ENCODE measurements around the gene CCDC66. TPM values are rescaled to one million over a fixed set of nuclear protein-coding genes. Genes with fewer than 3 reads are reported as not detected.

Gene CCDC66
- 28.6 and 34.5 TPM in 2 replicates for total RNA-seq (2022)
- Bru-seq, nascent RNA: percentile 88 among the genes with signal in this experiment
- percentile 77 among the genes with signal in this experiment for BruChase-seq, experiment 1, labeled RNA remaining after a 6-hour chase
- percentile 90 among the genes with signal in this experiment for BruChase-seq, experiment 2, labeled RNA remaining after a 2-hour chase
- long read RNA-seq, transcript CCDC66-203 (18 exons, 3,096 nt): major isoform, 14 of 133 reads
- long read RNA-seq, partial matches to known transcripts: 1 of 133 reads
- long read RNA-seq, other reads (novel, unspliced or antisense): 115 of 133 reads

DNA sequence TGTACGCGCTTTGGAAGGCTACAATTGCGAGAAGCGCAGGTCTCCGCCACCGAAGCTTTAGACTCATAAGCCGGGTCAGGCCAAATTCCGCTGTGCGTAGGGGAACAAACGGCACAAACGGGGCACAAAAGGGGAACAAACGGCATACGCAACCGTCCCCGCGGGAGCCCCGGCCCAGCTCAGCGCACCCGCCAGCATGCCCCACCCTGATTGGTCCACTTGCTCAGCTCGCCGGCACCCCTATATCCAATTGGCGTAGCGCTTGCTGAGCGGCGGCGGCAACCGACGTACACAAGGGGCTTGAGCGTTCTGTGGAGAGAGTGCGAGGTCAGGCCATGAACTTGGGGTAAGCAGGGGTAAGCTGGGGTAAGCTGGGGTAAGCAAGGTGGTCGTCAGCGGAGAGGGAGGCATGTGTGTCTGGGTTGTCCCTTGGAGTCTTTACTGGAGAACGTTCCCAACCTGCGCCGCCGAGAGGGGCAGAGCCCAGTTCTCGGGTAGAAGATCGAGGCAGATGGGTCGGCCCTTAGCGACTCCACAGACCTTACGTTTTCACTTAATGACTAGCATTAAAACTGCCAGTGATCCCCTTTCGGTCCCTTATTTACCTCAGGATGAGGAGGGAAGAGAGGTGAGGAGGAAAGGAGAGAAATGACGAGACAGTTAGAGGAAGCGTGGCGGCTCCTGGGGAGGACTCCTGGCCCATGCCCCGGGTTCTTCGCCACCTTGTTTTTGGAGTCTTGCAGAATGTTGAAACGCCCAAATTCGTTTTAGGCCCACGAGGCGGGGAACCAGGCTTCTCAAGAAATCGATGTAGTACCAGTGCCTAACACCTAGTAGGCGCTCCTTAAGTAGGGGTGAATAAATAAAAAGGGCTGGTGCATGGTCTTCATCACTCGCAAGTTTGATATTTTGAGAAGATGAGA lies at the start of gene CCDC66:
TSS of gene CCDC66 (plus strand) at position 268 of the 923 bp plus-strand sequence. CDS start at position 336, 68 bp downstream.
- BruUV-seq (replicated peaks): TSS peak; percentile 33
- Mint-ChIP-seq H3K36me3 (ENCODE audit: insufficient read depth, unreplicated experiment) (peaks cover 17% of the 10 kb centered on the region), H3K4me1 (ENCODE audit: insufficient read depth, unreplicated experiment) (peaks cover 13% of the 10 kb centered on the region), H3K27ac (ENCODE audit: low read depth, unreplicated experiment) (peak within 1 kb of the TSS; percentile 97), H3K27me3 (ENCODE audit: insufficient read depth, unreplicated experiment) (peaks cover 43% of the 10 kb centered on the region), H3K9me3 (ENCODE audit: unreplicated experiment) (no peaks in the 10 kb centered on the region), H3K4me3 (ENCODE audit: unreplicated experiment) (peak within 1 kb of the TSS; percentile 100)
- DNase-seq (ENCODE audit: unreplicated experiment): peak; percentile 92
- intact Hi-C loops (cut with micrococcal nuclease): no loop called here
- TF ChIP-seq, protein P1, sequence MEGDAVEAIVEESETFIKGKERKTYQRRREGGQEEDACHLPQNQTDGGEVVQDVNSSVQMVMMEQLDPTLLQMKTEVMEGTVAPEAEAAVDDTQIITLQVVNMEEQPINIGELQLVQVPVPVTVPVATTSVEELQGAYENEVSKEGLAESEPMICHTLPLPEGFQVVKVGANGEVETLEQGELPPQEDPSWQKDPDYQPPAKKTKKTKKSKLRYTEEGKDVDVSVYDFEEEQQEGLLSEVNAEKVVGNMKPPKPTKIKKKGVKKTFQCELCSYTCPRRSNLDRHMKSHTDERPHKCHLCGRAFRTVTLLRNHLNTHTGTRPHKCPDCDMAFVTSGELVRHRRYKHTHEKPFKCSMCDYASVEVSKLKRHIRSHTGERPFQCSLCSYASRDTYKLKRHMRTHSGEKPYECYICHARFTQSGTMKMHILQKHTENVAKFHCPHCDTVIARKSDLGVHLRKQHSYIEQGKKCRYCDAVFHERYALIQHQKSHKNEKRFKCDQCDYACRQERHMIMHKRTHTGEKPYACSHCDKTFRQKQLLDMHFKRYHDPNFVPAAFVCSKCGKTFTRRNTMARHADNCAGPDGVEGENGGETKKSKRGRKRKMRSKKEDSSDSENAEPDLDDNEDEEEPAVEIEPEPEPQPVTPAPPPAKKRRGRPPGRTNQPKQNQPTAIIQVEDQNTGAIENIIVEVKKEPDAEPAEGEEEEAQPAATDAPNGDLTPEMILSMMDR (IDR thresholded peaks at IDR 0.05; ENCODE audit: unreplicated experiment): peak; percentile 64
- POLR2A ChIA-PET: interaction anchor here (0.6 to 3.2 kb wide), 12 partner anchors 11 to 588 kb away, joined by 3 to 14 read pairs (median 3); partner anchors contain the start of gene TASOR
- CTCF ChIA-PET: interaction anchor here (0.5 to 0.8 kb wide), 4 partner anchors 10 to 760 kb away, joined by 3 to 4 read pairs (median 4); no protein-coding TSS in a partner anchor

DNA sequence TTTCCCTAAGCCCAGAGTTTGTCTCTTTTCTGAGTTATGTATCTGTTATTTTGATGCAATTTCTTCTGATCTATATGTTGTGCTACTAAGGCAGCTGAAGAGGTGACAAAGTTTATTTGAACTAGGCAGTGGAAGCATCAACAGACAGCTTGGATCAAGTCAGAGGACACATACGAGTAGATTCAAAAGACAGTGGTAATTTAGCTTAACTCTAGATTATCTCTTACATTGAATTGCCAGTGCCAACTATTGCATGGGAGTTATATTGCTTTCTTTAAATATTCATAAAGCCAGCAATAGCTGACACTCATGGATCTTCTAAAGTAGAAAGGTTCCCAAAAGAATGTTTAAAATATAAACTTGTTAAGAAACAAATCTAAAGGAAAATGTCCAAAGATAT lies 37.3 kb upstream of the CCDC66 start:
- Mint-ChIP-seq H3K9me3 (ENCODE audit: unreplicated experiment) (no peaks in the 10 kb centered on the region), H3K27ac (ENCODE audit: low read depth, unreplicated experiment) (no peak overlapping the region), H3K27me3 (ENCODE audit: insufficient read depth, unreplicated experiment) (peaks cover 83% of the 10 kb centered on the region), H3K36me3 (ENCODE audit: insufficient read depth, unreplicated experiment) (no peaks in the 10 kb centered on the region), H3K4me3 (ENCODE audit: unreplicated experiment) (no peak overlapping the region), H3K4me1 (ENCODE audit: insufficient read depth, unreplicated experiment) (no peaks in the 10 kb centered on the region)
- BruUV-seq (replicated peaks): no TSS peak
- POLR2A ChIA-PET: no interaction called here
- TF ChIP-seq, protein P1 (IDR thresholded peaks at IDR 0.05; ENCODE audit: unreplicated experiment): no peak
- CTCF ChIA-PET: no interaction called here
- DNase-seq (ENCODE audit: unreplicated experiment): no peak
- intact Hi-C loops (cut with micrococcal nuclease): no loop called here

DNA sequence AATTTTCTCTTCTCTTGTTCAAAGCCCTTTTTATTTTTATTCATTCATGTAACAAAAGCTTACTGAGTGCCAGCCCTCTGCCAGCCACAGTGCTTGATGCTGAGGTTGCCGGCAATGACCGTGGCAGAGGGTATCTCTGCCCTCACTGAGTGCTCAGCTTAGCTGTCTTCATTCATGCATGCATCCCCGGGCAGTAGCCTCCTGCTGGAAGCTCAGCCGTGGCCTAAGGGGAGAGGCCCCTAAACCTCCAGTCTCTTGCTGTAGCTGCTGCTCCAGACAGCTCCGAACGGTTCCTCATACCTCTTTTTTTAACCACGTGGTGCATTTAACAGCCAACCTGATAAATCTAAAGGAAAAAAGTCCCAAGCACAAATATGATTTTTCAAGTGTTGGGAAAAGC lies 34.6 kb upstream of the CCDC66 start:
- no peak overlapping the region for H3K27ac Mint-ChIP-seq (ENCODE audit: low read depth, unreplicated experiment)
- H3K4me3 Mint-ChIP-seq (ENCODE audit: unreplicated experiment): no peak overlapping the region
- peaks cover 86% of the 10 kb centered on the region for H3K27me3 Mint-ChIP-seq (ENCODE audit: insufficient read depth, unreplicated experiment)
- no peaks in the 10 kb centered on the region for H3K4me1 Mint-ChIP-seq (ENCODE audit: insufficient read depth, unreplicated experiment)
- intact Hi-C loops (cut with micrococcal nuclease): no loop called here
- no peaks in the 10 kb centered on the region for H3K36me3 Mint-ChIP-seq (ENCODE audit: insufficient read depth, unreplicated experiment)
- CTCF ChIA-PET: interaction anchor here (0.6 kb wide), 1 partner anchor 19 kb away, joined by 3 read pairs; no protein-coding TSS in a partner anchor
- no peaks in the 10 kb centered on the region for H3K9me3 Mint-ChIP-seq (ENCODE audit: unreplicated experiment)
- no TSS peak for BruUV-seq (replicated peaks)
- POLR2A ChIA-PET: no interaction called here
- TF ChIP-seq, protein P1 (IDR thresholded peaks at IDR 0.05; ENCODE audit: unreplicated experiment): no peak
- no peak for DNase-seq (ENCODE audit: unreplicated experiment)

DNA sequence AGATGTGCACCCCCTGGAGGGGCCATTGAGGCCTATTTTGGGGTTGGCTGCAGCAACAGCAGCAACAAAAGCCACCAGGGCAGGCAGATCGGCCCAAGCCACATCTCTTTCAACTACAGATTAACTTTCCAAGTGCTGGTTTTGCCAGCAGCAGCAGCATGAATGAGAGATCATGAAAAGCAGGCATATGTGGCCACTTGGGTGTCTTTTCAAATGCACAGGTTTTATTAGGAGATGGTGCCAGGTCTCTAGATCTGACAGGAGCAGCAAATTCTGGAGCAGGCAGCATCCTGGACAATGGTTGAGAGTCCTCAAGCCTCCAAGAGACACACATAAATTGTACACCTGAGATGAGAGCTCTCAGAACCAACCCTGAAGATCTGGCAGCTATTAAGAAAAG lies 31.7 kb upstream of the CCDC66 start:
- TF ChIP-seq, protein P1 (IDR thresholded peaks at IDR 0.05; ENCODE audit: unreplicated experiment): no peak
- Mint-ChIP-seq H3K9me3 (ENCODE audit: unreplicated experiment) (no peaks in the 10 kb centered on the region), H3K27ac (ENCODE audit: low read depth, unreplicated experiment) (no peak overlapping the region), H3K27me3 (ENCODE audit: insufficient read depth, unreplicated experiment) (peaks cover 57% of the 10 kb centered on the region), H3K4me3 (ENCODE audit: unreplicated experiment) (no peak overlapping the region), H3K4me1 (ENCODE audit: insufficient read depth, unreplicated experiment) (no peaks in the 10 kb centered on the region), H3K36me3 (ENCODE audit: insufficient read depth, unreplicated experiment) (no peaks in the 10 kb centered on the region)
- DNase-seq (ENCODE audit: unreplicated experiment): no peak
- BruUV-seq (replicated peaks): no TSS peak
- POLR2A ChIA-PET: no interaction called here
- CTCF ChIA-PET: no interaction called here
- intact Hi-C loops (cut with micrococcal nuclease): no loop called here

All from MCF 10A (cell line).